GM12878 (cell line): ENCODE results near the gene ETF1.

ENCODE experiments used
- CREB1 ChIP-seq: IDR thresholded peaks from 2 replicates; pipeline ENCODE4 v1.6.1; 2012; ENCODE audit warnings: low read depth, mild to moderate bottlenecking, inconsistent platforms
- CREM ChIP-seq: IDR thresholded peaks from 2 replicates; pipeline ENCODE4 v1.6.1; 2014; ENCODE audit warnings: antibody characterized with exemption, low read depth
- EP300 ChIP-seq, 2 experiments: fragments of 150-350 bp in 1 of 2; IDR thresholded peaks; 2 replicates each; pipeline ENCODE4 v1.6.1; 2011 to 2012; ENCODE audit warnings: low read depth in 2 of 2, low read length in 2 of 2, borderline replicate concordance in 1 of 2, improper control_type of control experiment in 1 of 2, inconsistent platforms in 1 of 2; ENCODE audit not compliant: control insufficient read depth in 1 of 2
- HDAC2 ChIP-seq: fragments of 200-600 bp; sonication (generic); IDR thresholded peaks from 2 replicates; pipeline ENCODE4 v1.6.1; 2017
- JUNB ChIP-seq: IDR thresholded peaks from 2 replicates; pipeline ENCODE4 v1.6.1; 2016; ENCODE audit warnings: antibody characterized with exemption, mild to moderate bottlenecking
- POLR2AphosphoS5 ChIP-seq: IDR thresholded peaks from 2 replicates; pipeline ENCODE4 v1.6.1; 2011; ENCODE audit warnings: mild to moderate bottlenecking, low read length, inconsistent platforms
- RBBP5 ChIP-seq: fragments of 200-600 bp; sonication (generic); conservative IDR thresholded peaks from 2 replicates; pipeline ENCODE4 v1.6.1; 2016
- TARDBP ChIP-seq: IDR thresholded peaks from 2 replicates; pipeline ENCODE4 v1.6.1; 2016; ENCODE audit warnings: borderline replicate concordance
- TCF3 ChIP-seq: IDR thresholded peaks from 2 replicates; pipeline ENCODE4 v1.6.1; 2012; ENCODE audit warnings: low read depth, mild to moderate bottlenecking, low read length, borderline replicate concordance; ENCODE audit not compliant: insufficient read depth
- ZNF274 ChIP-seq: IDR thresholded peaks from one replicate; pipeline ENCODE4 v1.8.0; 2011; ENCODE audit not compliant: insufficient read length, insufficient read depth
- ZNF592 ChIP-seq: fragments of 450-650 bp; IDR thresholded peaks from 2 replicates; pipeline ENCODE4 v1.6.1; 2017; ENCODE audit warnings: mild to moderate bottlenecking, moderate library complexity
- TF ChIP-seq, protein P1 (sequence below), 3 experiments: IDR thresholded peaks in 2 of 3; conservative IDR thresholded peaks in 1 of 3; 2 replicates each; pipeline ENCODE4 v1.5.1; 2011; ENCODE audit warnings: low read depth in 3 of 3, low read length in 3 of 3, mild to moderate bottlenecking in 3 of 3, control low read depth in 2 of 3, moderate library complexity in 2 of 3, inconsistent platforms in 1 of 3, mixed read lengths in 1 of 3; ENCODE audit not compliant: control insufficient read depth in 2 of 3, insufficient read depth in 1 of 3; ENCODE audit errors: extremely low read depth in 1 of 3

DNA sequence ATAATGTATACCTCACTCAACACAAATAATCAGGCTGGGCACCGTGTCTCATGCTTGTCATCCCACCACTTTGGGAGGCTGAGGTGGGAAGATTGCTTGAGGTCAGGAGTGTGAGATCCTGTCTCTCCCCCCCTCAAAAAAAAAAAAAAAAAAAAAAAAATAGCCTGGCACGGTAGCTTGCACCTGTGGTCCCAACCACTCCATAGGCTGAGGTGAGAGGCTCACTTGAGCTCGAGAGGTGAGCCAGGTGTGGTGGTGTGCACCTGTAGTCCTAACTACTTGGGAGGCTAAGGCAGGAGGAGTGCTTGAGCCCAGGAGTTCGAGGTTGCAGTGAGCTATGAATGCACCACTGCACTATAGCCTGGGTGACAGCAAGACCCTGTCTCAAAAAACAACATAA, 9.6 kb upstream of the ETF1 start:
- TF ChIP-seq POLR2AphosphoS5 (no peak), CREM (no peak), JUNB (no peak), EP300 (IDR thresholded peaks at IDR 0.05; ENCODE audit: borderline replicate concordance in 1 of 2, control insufficient read depth in 1 of 2, low read depth in 2 of 2, low read length in 2 of 2) (no peak), ZNF592 (no peak), HDAC2 (no peak), ZNF274 (no peak), CREB1 (no peak), TARDBP (no peak), RBBP5 (no peak), TCF3 (no peak)
- TF ChIP-seq, protein P1, sequence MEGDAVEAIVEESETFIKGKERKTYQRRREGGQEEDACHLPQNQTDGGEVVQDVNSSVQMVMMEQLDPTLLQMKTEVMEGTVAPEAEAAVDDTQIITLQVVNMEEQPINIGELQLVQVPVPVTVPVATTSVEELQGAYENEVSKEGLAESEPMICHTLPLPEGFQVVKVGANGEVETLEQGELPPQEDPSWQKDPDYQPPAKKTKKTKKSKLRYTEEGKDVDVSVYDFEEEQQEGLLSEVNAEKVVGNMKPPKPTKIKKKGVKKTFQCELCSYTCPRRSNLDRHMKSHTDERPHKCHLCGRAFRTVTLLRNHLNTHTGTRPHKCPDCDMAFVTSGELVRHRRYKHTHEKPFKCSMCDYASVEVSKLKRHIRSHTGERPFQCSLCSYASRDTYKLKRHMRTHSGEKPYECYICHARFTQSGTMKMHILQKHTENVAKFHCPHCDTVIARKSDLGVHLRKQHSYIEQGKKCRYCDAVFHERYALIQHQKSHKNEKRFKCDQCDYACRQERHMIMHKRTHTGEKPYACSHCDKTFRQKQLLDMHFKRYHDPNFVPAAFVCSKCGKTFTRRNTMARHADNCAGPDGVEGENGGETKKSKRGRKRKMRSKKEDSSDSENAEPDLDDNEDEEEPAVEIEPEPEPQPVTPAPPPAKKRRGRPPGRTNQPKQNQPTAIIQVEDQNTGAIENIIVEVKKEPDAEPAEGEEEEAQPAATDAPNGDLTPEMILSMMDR (IDR thresholded peaks at IDR 0.05 in 2 of 3, conservative IDR thresholded peaks at IDR 0.05 in 1 of 3; ENCODE audit: control insufficient read depth in 2 of 3, extremely low read depth in 1 of 3, insufficient read depth in 1 of 3, low read depth in 3 of 3, low read length in 3 of 3): no peak
